Sigmoid colon (tissue), 4 donors: Measurements from ENCODE around the gene PROM2.

Experiments
- CTCF ChIP-seq, 4 experiments: fragments of 450-650 bp in 3 of 4; fragments of 200-600 bp in 1 of 4; IDR thresholded peaks; one replicate each; pipeline ENCODE4 v1.5.1; 2016 to 2019; ENCODE audit warnings: antibody characterized with exemption in 4 of 4, mild to moderate bottlenecking in 3 of 4, moderate library complexity in 2 of 4
- POLR2A ChIP-seq, 2 donors: fragments of 450-650 bp; IDR thresholded peaks; one replicate each; pipeline ENCODE4 v1.6.1; 2016; ENCODE audit warnings: antibody characterized with exemption in 2 of 2, mild to moderate bottlenecking in 2 of 2, moderate library complexity in 2 of 2
- POLR2AphosphoS5 ChIP-seq, 4 donors: sonication (generic); formaldehyde crosslinking; IDR thresholded peaks; one replicate each; pipeline ENCODE4 v1.6.1; 2017; ENCODE audit warnings: antibody characterized with exemption in 4 of 4

- TF ChIP-seq CTCF (IDR thresholded peaks at IDR 0.05): no peak
- TF ChIP-seq POLR2AphosphoS5 (IDR thresholded peaks at IDR 0.05): no peak
- TF ChIP-seq POLR2A (IDR thresholded peaks at IDR 0.05): no peak
Measured at GRCh38 chr2:95281786-95282185, 7.5 kb downstream of the PROM2 start.
